ENCODE data around the gene CCSAP.
"Not testable (repeated sequence)": the region's sequence is repeated elsewhere in the genome, so short reads cannot be mapped to it uniquely, and the experiment has no call there.

The CCSAP gene, protein sequence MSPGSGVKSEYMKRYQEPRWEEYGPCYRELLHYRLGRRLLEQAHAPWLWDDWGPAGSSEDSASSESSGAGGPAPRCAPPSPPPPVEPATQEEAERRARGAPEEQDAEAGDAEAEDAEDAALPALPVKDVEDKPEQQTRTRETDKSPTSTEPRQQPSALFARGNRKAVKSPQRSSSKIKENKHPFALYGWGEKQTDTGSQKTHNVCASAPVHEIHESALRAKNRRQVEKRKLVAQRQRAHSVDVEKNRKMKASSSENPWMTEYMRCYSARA

GRCh38 chr1:229342656-229343569 is at the start of gene CCSAP:
Gene CCSAP, minus strand, starts transcription at chr1:229343047. Its CDS starts 582 bp downstream, at chr1:229342465.
- peak; percentile 25 for DNase-seq

DNA sequence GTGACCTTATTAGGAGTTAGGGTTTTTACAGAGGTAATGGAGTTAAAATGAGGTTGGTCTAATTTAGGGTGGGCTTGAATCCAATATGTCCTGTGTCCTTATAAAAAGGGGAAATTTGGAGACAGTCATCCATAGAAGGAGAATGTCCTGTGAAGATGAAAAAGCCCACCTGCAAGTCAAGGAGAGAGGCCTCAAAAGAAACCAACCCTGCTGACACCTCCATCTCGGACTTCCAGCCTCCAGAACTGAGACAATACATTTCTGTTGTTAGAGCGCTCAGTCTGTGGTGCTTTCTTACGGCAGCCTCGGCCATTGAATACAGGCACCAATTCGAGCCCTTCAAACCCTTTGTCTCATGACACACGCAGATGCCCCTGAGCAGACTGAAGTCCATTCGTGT is 47.3 kb upstream of the CCSAP start:
- DNase-seq = no peak

DNA sequence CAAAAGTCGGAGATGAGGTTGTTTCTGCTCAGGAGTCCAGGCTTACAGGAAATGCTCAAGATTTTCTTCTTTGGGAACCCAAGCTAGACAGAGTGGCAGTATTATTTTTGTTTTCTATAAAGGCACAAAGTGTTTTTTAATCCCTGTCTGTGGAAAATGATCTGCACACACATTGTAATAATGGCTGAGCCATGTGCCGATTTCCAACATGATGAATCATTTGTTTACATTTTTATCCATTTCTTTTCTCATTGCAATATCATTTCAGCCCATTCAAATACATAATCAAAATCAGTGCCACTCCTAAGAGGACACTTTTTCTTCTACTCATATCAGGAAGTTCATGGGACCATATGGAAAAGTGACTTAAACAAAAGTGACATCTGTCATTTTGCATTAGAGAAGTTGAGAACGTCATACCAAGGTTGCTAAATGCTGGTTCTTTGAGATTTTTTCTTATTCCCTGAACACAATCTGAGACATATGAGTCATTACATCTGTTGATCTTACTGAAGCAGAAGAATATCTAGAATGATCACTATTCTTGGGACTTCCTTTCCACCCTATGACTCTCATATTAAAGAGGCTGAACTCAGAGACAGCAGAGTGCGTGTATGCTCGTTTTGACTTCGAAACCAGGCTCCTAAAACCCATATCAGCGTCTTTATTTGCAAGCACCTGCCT is 46.2 kb upstream of the CCSAP start:
- no peak for DNase-seq

DNA sequence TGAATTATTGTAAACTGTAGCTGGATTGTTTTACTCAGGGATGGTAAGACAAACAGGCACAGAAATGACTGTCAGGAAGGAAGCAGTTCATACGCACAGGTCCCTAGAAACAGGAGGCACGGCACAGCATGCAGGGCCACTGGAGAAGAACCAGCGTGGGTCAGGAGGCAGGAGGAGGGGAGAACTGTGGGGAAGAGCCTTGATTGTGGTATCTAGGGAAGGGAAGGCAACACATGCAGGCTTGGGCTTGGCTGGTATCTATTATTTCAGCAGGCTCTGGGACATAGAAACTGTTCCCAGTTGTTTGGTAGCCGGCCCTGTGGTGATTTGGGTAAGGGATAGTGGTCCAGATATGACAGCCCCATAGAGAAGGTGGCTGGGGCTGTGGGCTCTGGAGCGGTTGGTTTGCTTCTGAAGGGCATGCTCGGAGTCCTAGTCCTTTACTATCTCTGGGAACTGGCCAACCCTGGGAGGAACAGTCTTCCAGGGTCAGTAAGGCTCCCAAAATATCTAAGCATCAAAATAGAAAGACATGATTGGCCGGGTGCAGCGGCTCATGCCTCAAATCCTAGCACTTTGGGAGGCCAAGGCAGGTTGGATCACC is 43.1 kb upstream of the CCSAP start:
- no peak for DNase-seq

- DNase-seq = no peak
Measured at GRCh38 chr1:229384822-229385221, 42.0 kb upstream of the CCSAP start.

DNA sequence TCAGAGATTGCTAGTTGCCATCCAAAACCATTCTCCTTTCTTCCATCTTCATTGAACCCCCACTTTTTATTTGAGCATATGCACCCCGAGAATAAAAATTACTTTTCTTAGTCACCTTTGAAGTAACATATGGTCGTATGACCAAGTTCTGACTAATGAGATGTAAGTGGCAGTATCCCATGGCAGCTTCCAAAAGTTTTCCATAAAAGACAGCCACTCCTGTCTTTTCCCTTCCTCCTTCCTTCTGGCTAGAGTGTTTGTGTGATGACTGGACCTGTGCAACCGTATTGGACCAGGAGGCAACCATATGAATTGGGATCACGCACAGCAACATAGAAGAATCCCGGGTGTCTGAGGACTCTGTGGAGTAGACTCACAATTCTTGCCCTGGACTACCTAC is 41.1 kb upstream of the CCSAP start:
- no peak for DNase-seq

GRCh38 chr1:229383188-229383587 is 40.3 kb upstream of the CCSAP start:
- DNase-seq = no peak

DNA sequence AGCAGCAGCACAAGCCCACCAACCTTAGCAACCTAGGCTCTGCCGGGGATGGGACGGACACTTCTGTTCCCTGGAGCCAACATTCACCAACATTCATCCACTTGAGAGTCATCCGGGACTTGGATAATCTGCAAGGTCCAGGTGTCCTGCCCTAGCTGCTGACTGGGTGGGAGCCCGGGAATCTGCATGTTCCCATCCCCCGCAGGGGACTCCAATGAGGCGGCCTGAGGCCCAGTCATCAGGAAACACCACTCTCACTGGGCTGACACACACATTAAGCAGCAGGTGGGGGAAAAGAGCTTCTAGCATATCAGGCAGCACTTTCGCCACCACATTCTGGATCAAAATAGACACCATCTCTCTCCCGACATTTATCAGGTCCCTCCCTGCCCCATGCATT is 38.4 kb upstream of the CCSAP start:
- DNase-seq = no peak

GRCh38 chr1:229380536-229381160 is 37.8 kb upstream of the CCSAP start:
- DNase-seq = no peak

DNA sequence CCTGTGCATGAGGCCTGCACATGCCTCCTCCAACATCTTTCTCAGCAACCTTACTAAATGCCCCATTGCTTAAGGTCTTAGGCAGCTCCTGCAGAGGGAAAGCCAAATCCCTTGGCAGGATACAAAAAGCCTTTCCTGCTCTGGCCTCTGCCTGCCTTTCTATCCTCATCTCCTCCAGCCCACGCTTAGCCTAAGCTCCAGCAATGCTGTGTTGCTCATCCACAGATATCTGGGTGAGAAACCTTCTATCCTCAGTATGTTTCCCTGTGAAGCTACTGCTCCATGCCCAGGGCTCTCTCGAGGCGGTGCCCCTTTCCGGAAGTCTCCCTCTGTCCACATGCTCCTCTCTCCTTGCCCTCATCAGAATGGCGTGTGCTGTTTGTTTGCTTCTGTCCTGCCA is 37.0 kb upstream of the CCSAP start:
- DNase-seq = no peak

- DNase-seq = no peak
Measured at GRCh38 chr1:229378586-229379367, 35.9 kb upstream of the CCSAP start.

DNA sequence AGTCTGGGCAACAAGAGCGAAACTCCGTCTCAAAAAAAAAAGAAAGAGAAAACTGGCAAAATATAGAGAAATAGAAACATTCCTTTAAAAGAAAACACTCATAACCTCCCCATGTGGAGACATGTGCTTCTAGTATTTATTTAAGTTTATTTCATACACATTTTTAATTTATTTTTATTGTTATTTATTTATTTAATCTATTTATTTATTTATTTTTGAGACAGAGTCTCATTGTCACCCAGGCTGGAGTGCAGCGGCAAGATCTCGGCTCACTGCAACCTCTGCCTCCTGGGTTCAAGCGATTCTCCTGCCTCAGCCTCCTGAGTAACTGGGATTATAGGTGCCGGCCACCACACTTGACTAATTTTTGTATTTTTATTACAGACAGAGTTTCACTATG is 35.2 kb upstream of the CCSAP start:
- DNase-seq = not testable (repeated sequence)

GRCh38 chr1:229377429-229377828 is 34.6 kb upstream of the CCSAP start:
- DNase-seq = no peak

DNA sequence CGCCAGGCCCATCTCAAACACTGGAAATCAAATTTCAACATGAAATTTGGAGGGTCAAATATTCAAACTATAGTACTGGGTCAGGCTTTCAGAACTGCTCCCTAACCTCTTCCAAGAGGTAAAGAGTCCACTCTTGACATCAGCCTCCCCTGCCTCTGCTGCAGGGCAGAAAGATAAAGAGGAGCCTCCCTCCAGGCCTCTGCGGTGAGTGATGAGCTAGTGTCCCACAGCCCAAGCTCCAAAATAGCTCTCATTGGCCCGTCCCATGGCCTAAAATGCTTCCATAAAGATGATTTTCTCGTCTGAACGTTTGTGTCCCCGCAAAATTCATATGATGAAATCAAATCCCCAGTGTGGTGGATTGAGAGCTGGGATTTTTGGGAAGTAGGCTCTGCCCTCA is 33.7 kb upstream of the CCSAP start:
- no peak for DNase-seq

DNA sequence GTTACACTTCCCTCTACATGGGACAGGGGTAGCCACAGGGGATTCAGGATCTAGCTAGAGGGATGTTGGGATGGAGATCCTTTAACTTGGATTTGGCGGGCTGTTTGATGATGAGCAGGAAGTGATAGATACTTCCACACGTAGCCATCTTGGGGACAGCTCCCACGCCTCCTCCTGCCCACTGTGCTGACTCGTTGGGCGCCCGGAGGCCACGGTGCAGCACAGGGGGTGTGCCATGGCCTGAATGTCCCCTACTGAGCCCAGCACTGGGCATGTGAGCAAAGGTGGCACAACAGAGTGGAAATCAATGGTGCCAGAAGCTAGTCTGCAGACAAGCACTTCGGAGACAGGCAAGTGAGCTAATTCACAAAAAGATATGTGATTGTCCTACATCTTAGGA is 31.6 kb upstream of the CCSAP start:
- DNase-seq = no peak

DNA sequence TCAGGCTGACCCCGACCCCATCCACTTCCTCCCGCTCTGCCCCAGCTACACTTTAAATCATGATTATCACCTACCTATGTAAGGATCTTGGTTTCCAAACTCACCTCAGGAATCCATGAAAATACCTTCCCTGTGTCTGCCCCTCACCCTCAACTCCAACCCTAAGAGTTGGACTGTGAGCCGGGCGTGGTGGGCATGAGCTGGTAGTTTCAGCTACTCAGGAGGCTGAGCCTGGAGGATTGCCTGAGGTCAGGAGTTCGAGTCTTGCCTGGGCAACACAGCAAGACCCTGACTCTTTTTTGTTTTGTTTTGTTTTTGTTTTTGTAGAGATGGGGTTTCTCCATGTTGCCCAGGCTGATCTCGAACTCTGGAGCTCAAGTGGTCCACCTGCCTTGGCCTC is 30.5 kb upstream of the CCSAP start:
- no peak for DNase-seq

- DNase-seq = no peak
Measured at GRCh38 chr1:229372251-229372650, 29.4 kb upstream of the CCSAP start.

GRCh38 chr1:229371624-229372023 is 28.8 kb upstream of the CCSAP start:
- DNase-seq = no peak

DNA sequence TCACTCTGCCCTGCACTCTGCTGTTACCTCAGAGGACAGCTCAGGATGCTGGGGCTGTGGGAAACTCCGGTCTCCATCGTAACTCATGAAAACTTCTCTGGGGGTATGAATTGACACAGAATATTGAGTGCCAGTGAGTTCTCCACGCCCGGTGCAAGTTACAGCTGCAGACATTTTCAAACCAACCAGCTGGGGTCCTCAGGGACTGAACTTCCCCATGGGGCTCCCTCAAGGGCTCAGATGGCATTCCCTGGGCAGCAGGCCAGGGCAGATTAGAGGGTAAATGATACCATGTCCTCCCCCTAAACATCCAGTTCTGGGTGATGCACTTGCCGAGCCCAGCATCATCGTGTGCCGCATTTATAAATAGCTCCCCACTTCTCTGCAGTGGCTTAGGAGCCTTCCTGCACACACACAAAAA is 27.8 kb upstream of the CCSAP start:
- no peak for DNase-seq

DNA sequence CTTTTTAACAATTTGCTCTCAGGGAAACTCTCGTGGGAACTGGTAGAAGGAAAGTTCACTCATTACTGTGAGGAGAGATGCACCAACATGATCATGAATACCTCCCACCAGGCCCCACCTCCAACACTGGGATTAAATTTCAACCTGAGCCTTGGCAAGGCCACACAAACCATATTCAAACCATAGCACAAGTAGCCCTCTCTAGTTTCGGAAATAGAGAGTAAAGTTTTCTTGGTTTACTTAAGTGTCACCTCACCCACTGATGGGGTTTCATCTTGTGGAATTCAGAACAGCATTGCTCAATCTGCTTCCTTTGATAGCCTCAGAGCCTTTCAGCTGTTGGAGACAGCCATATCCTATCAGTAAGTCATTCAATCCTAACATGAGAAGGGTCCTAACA is 25.5 kb upstream of the CCSAP start:
- DNase-seq = no peak

- DNase-seq = no peak
Measured at GRCh38 chr1:229365569-229365968, 22.7 kb upstream of the CCSAP start.

Measured in KG1 (cell line).